K562 (cell line): ENCODE results near the gene ACOT13. TPM values are rescaled to one million over a fixed set of nuclear protein-coding genes. Genes with fewer than 3 reads are reported as not detected.

ENCODE experiments used
- CBX1 ChIP-seq: sonication (generic); IDR thresholded peaks from 2 replicates; pipeline ENCODE4 v1.6.1; 2016; ENCODE audit warnings: antibody characterized with exemption, low read depth, mild to moderate bottlenecking
- HDAC2 ChIP-seq: fragments of 450-650 bp; IDR thresholded peaks from 2 replicates; pipeline ENCODE4 v1.6.1; 2016; ENCODE audit warnings: mild to moderate bottlenecking
- HMG20A ChIP-seq: fragments of 450-650 bp; formaldehyde crosslinking; conservative IDR thresholded peaks from 2 replicates; pipeline ENCODE4 v1.4.0; 2020; ENCODE audit warnings: mild to moderate bottlenecking, mixed read lengths
- HNRNPLL ChIP-seq: fragments of 200-400 bp; formaldehyde crosslinking; IDR thresholded peaks from 2 replicates; pipeline ENCODE4 v1.6.1; 2017; ENCODE audit warnings: low read length, low read depth, mild to moderate bottlenecking; ENCODE audit not compliant: poor library complexity, severe bottlenecking
- KDM4B ChIP-seq, 2 experiments: fragments of 450-650 bp in 1 of 2; sonication (generic) in 1 of 2; IDR thresholded peaks; 2 replicates each; pipeline ENCODE4 v1.6.1; 2016 to 2017; ENCODE audit warnings: borderline replicate concordance in 2 of 2, antibody characterized with exemption in 1 of 2, low read depth in 1 of 2, mild to moderate bottlenecking in 1 of 2
- PHTF2 ChIP-seq: fragments of 250-450 bp; sonication (Bioruptor Pico); IDR thresholded peaks from 2 replicates; pipeline ENCODE4 v1.5.0; 2021; ENCODE audit warnings: mild to moderate bottlenecking
- PTTG1 ChIP-seq: fragments of 450-650 bp; IDR thresholded peaks from 2 replicates; pipeline ENCODE4 v1.6.1; 2016; ENCODE audit warnings: low read depth, mild to moderate bottlenecking, missing genetic modification characterization, missing compliant biosample characterization
- SETDB1 ChIP-seq: IDR thresholded peaks from one replicate; pipeline ENCODE4 v1.6.1; 2012; ENCODE audit warnings: low read length, control low read depth, inconsistent platforms
- SMAD3 ChIP-seq: fragments of 450-650 bp; formaldehyde crosslinking; conservative IDR thresholded peaks from 2 replicates; pipeline ENCODE4 v1.4.0; 2020; ENCODE audit warnings: mild to moderate bottlenecking
- TAF9B ChIP-seq: fragments of 450-650 bp; IDR thresholded peaks from 2 replicates; pipeline ENCODE4 v1.6.1; 2018; ENCODE audit warnings: mild to moderate bottlenecking; ENCODE audit not compliant: partially characterized antibody
- ZNF311 ChIP-seq: fragments of 250-450 bp; sonication (Bioruptor Pico); IDR thresholded peaks from 2 replicates; pipeline ENCODE4 v1.4.0; 2020; ENCODE audit warnings: mild to moderate bottlenecking, moderate library complexity
- ZNF589 ChIP-seq: fragments of 200-800 bp; sonication (Bioruptor generic); IDR thresholded peaks from 2 replicates; pipeline ENCODE4 v1.6.1; 2016; ENCODE audit warnings: low read depth, missing genetic modification characterization, missing compliant biosample characterization
- polyA plus RNA-seq, 8 experiments: library from polyadenylated mRNA; depleted of rRNA in 4 of 8; stranded (reverse) in 5 of 8; unstranded in 3 of 8; fragments of >200 nt; fragmentation: Nextera tagmentation in 2 of 8; fragmentation: Illumina TruSeq in 1 of 8; extraction: Ambion mirVana in 2 of 8; extraction: Trizol in 1 of 8; gene quantifications; 2 replicates each; pipeline versions ENCODE4 v1.2.1 to v1.2.3, GENCODE V29; 2011 to 2014; ENCODE audit warnings: inconsistent platforms in 1 of 8, missing spikeins in 1 of 8
- total RNA-seq, 7 experiments: library from RNA; depleted of rRNA in 6 of 7; stranded (reverse); fragments of >200 nt in 6 of 7; fragmentation: Illumina TruSeq in 2 of 7; extraction: Trizol in 2 of 7; gene quantifications; 2 replicates each; pipeline versions ENCODE4 v1.2.1 to v1.2.3, GENCODE V29; 2011 to 2021; ENCODE audit warnings: low replicate concordance in 1 of 7
- TF ChIP-seq, protein P1 (sequence below), 2 experiments: fragments of 450-650 bp; IDR thresholded peaks; 2 replicates each; pipeline ENCODE4 v1.6.1; 2018; ENCODE audit warnings: mild to moderate bottlenecking in 2 of 2, low read depth in 1 of 2; ENCODE audit not compliant: partially characterized antibody in 2 of 2
- TF ChIP-seq, protein P2 (sequence below): sonication (generic); formaldehyde crosslinking; IDR thresholded peaks from 2 replicates; pipeline ENCODE4 v1.8.0; 2022; ENCODE audit warnings: mild to moderate bottlenecking, missing genetic modification reagents
- TF ChIP-seq, protein P3 (sequence below): fragments of 450-650 bp; formaldehyde crosslinking; IDR thresholded peaks from 2 replicates; pipeline ENCODE4 v1.4.0; 2022; ENCODE audit warnings: missing genetic modification characterization

ACOT13 gene
- total and polyA plus RNA-seq, 9 of the 15 experiments (the other 6 are each of a cell fraction or from before 2014, with no cell fraction given), result 14.1 to 129 (median 65.7) TPM

DNA sequence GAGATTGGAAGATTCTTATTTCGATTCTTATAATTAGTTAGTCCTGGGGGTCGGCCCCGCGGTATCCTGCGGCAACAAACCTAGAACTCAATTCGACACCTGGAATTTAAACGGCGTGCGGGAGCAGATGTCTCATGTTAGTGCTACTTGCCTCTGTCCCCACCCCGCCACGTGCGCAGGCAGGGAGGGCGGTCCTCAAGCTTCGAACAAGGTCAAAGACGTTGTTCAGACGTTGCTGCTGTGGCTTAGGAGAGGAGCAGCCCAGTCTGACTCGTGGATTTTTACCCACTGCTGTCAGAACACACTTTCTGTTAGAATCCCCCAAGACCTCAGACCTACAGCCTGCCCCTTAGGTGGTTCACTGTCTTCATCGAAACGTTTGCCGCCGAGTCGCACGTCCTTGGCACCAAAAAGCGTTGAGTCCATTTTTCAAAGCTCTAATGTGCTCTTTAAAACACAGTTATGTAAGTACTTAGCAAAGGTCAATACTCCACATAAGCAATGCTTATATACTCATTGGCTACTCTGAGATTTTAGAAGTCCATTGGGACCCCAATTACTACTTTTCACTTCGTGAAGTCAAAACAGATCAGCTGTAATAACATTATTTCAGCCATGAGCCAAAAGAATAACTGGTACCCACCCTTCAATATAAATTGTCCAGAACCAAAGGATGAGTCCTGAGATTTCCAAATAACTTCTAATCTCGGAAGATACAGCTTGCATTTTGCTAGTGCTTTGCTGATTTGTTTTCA, 54.8 kb downstream of the ACOT13 start (continued):
- TF ChIP-seq PTTG1 (tag) (peak; percentile 44; the same call in 1 of the 2 replicates), SMAD3 (CRISPR knock-in tag) (0 out of 2 replicates have a peak, but pooled peaks have one; percentile 32), HMG20A (CRISPR knock-in tag) (no peak), CBX1 (peak; percentile 94), HNRNPLL (peak; percentile 57), SETDB1 (no peak), ZNF311 (CRISPR knock-in tag) (peak; percentile 75), TAF9B (peak; percentile 58), HDAC2 (peak; percentile 74), ZNF589 (CRISPR knock-in tag) (peak; percentile 95), PHTF2 (CRISPR knock-in tag) (0 out of 2 replicates have a peak, but pooled peaks have one; percentile 47), KDM4B (IDR thresholded peaks at IDR 0.05; ENCODE audit: borderline replicate concordance in 2 of 2, low read depth in 1 of 2) (peak in 1 of 2 experiments; percentile 69; a peak in 2 of 4 replicates)
- TF ChIP-seq, protein P1, sequence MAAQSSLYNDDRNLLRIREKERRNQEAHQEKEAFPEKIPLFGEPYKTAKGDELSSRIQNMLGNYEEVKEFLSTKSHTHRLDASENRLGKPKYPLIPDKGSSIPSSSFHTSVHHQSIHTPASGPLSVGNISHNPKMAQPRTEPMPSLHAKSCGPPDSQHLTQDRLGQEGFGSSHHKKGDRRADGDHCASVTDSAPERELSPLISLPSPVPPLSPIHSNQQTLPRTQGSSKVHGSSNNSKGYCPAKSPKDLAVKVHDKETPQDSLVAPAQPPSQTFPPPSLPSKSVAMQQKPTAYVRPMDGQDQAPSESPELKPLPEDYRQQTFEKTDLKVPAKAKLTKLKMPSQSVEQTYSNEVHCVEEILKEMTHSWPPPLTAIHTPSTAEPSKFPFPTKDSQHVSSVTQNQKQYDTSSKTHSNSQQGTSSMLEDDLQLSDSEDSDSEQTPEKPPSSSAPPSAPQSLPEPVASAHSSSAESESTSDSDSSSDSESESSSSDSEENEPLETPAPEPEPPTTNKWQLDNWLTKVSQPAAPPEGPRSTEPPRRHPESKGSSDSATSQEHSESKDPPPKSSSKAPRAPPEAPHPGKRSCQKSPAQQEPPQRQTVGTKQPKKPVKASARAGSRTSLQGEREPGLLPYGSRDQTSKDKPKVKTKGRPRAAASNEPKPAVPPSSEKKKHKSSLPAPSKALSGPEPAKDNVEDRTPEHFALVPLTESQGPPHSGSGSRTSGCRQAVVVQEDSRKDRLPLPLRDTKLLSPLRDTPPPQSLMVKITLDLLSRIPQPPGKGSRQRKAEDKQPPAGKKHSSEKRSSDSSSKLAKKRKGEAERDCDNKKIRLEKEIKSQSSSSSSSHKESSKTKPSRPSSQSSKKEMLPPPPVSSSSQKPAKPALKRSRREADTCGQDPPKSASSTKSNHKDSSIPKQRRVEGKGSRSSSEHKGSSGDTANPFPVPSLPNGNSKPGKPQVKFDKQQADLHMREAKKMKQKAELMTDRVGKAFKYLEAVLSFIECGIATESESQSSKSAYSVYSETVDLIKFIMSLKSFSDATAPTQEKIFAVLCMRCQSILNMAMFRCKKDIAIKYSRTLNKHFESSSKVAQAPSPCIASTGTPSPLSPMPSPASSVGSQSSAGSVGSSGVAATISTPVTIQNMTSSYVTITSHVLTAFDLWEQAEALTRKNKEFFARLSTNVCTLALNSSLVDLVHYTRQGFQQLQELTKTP (IDR thresholded peaks at IDR 0.05; ENCODE audit: low read depth in 1 of 2, partially characterized antibody in 2 of 2), result peak in 1 of 2 experiments; percentile 26
- TF ChIP-seq, protein P2, sequence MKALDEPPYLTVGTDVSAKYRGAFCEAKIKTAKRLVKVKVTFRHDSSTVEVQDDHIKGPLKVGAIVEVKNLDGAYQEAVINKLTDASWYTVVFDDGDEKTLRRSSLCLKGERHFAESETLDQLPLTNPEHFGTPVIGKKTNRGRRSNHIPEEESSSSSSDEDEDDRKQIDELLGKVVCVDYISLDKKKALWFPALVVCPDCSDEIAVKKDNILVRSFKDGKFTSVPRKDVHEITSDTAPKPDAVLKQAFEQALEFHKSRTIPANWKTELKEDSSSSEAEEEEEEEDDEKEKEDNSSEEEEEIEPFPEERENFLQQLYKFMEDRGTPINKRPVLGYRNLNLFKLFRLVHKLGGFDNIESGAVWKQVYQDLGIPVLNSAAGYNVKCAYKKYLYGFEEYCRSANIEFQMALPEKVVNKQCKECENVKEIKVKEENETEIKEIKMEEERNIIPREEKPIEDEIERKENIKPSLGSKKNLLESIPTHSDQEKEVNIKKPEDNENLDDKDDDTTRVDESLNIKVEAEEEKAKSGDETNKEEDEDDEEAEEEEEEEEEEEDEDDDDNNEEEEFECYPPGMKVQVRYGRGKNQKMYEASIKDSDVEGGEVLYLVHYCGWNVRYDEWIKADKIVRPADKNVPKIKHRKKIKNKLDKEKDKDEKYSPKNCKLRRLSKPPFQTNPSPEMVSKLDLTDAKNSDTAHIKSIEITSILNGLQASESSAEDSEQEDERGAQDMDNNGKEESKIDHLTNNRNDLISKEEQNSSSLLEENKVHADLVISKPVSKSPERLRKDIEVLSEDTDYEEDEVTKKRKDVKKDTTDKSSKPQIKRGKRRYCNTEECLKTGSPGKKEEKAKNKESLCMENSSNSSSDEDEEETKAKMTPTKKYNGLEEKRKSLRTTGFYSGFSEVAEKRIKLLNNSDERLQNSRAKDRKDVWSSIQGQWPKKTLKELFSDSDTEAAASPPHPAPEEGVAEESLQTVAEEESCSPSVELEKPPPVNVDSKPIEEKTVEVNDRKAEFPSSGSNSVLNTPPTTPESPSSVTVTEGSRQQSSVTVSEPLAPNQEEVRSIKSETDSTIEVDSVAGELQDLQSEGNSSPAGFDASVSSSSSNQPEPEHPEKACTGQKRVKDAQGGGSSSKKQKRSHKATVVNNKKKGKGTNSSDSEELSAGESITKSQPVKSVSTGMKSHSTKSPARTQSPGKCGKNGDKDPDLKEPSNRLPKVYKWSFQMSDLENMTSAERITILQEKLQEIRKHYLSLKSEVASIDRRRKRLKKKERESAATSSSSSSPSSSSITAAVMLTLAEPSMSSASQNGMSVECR (CRISPR knock-in tag), result peak; percentile 96
- TF ChIP-seq, protein P3, sequence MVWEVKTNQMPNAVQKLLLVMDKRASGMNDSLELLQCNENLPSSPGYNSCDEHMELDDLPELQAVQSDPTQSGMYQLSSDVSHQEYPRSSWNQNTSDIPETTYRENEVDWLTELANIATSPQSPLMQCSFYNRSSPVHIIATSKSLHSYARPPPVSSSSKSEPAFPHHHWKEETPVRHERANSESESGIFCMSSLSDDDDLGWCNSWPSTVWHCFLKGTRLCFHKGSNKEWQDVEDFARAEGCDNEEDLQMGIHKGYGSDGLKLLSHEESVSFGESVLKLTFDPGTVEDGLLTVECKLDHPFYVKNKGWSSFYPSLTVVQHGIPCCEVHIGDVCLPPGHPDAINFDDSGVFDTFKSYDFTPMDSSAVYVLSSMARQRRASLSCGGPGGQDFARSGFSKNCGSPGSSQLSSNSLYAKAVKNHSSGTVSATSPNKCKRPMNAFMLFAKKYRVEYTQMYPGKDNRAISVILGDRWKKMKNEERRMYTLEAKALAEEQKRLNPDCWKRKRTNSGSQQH (CRISPR knock-in tag), result peak; percentile 73; the same call in 1 of the 2 replicates
